OCI-LY7 (cell line): Measurements from ENCODE around the gene BRCA2.

Source experiments
- CTCF ChIP-seq: fragments of 200-600 bp; sonication (generic); conservative IDR thresholded peaks from 2 replicates; pipeline ENCODE4 v1.5.1; 2014; ENCODE audit warnings: mild to moderate bottlenecking, antibody characterized with exemption, low read length, moderate library complexity, mixed read lengths
- EZH2phosphoT487 ChIP-seq: fragments of 200-600 bp; sonication (generic); IDR thresholded peaks from 2 replicates; pipeline ENCODE4 v1.6.1; 2018; ENCODE audit warnings: low read depth, borderline replicate concordance, mild to moderate bottlenecking, mixed run types, antibody characterized with exemption, low read length, moderate library complexity, mixed read lengths

DNA sequence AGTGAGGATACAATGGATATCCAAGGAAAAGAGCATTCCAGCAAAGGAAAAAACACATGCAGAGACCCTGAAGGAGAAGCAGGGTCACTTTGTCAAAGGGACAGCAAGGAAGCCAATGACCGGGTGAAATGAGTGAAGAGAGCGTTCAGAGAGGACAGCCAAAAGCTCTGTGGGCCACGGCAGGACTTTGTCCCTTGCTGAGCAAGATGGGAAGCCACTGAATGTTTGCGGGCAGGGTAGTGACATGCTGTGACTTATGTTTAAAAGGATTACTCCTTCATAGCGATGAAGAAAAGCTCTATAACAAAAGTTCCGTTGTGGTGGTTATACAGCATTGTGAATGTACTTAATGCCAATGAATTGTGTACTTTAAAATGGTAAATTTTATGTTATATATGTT, 16.6 kb upstream of the BRCA2 start:
- TF ChIP-seq CTCF (no peak), EZH2phosphoT487 (no peak)
